Stimulated activated CD8-positive, alpha-beta memory T cell treated with anti-CD3 and anti-CD28 coated beads, Interleukin-4, amount 100 ng/mL, for 1 hour (primary cell): ENCODE measurements around the gene ATP1B3.
"Not testable (repeated sequence)": the region's sequence is repeated elsewhere in the genome, so short reads cannot be mapped to it uniquely, and the experiment has no call there.

Experiments
- DNase-seq, 2 donors: peaks; one replicate each; pipeline ENCODE4 v3.0.0-alpha.2; 2020; ENCODE audit warnings: low read depth in 2 of 2, low spot score in 1 of 2

Gene ATP1B3

GRCh38 chr3:141860086-141860669, 16.3 kb upstream of the ATP1B3 start:
- no peak for DNase-seq

GRCh38 chr3:141860766-141861513, 15.5 kb upstream of the ATP1B3 start:
- no peak for DNase-seq

- no peak for DNase-seq
Measured at GRCh38 chr3:141862279-141862816, 14.1 kb upstream of the ATP1B3 start.

- no peak for DNase-seq
Measured at GRCh38 chr3:141863491-141863890, 13.0 kb upstream of the ATP1B3 start.

GRCh38 chr3:141864281-141864970, 12.0 kb upstream of the ATP1B3 start:
- DNase-seq, result no peak

GRCh38 chr3:141865101-141865500, 11.3 kb upstream of the ATP1B3 start:
- DNase-seq, result no peak

GRCh38 chr3:141870091-141870687, 6.3 kb upstream of the ATP1B3 start:
- no peak for DNase-seq

GRCh38 chr3:141875374-141875892, 1.0 kb upstream of the ATP1B3 start:
- peak; percentile 61 to 76 for DNase-seq

- peak; percentile 41 to 51 for DNase-seq
Measured at GRCh38 chr3:141875893-141876380, 506 bp upstream of the ATP1B3 start.

- peak; percentile 28 to 35 for DNase-seq
Measured at GRCh38 chr3:141876891-141877621, 613 bp downstream of the ATP1B3 start.

- DNase-seq, result no peak
Measured at GRCh38 chr3:141877911-141878310, 1.5 kb downstream of the ATP1B3 start.

GRCh38 chr3:141878326-141878725, 1.9 kb downstream of the ATP1B3 start:
- no peak for DNase-seq

- DNase-seq, result no peak
Measured at GRCh38 chr3:141878817-141879216, 2.4 kb downstream of the ATP1B3 start.

- no peak for DNase-seq
Measured at GRCh38 chr3:141881702-141882101, 5.3 kb downstream of the ATP1B3 start.

- no peak for DNase-seq
Measured at GRCh38 chr3:141887051-141887450, 10.6 kb downstream of the ATP1B3 start.

GRCh38 chr3:141888548-141888947, 12.1 kb downstream of the ATP1B3 start:
- not testable (repeated sequence) for DNase-seq

GRCh38 chr3:141894524-141895176, 18.2 kb downstream of the ATP1B3 start:
- no peak for DNase-seq

- no peak for DNase-seq
Measured at GRCh38 chr3:141895731-141896130, 19.3 kb downstream of the ATP1B3 start.

GRCh38 chr3:141898908-141899307, 22.5 kb downstream of the ATP1B3 start:
- DNase-seq, result no peak

GRCh38 chr3:141900343-141900742, 23.9 kb downstream of the ATP1B3 start:
- no peak for DNase-seq
